Endothelial cell of umbilical vein (primary cell): ENCODE results near the gene EDEM1.

ENCODE experiments used
- EZH2 ChIP-seq: IDR thresholded peaks from 2 replicates; pipeline ENCODE4 v1.6.1; 2012; ENCODE audit warnings: borderline replicate concordance, low read depth, mild to moderate bottlenecking, moderate library complexity, low read length, inconsistent platforms; ENCODE audit not compliant: severe bottlenecking
- POLR2A ChIP-seq: IDR thresholded peaks from 2 replicates; pipeline ENCODE4 v1.6.1; 2012; ENCODE audit warnings: low read depth, mild to moderate bottlenecking, control low read depth, low read length

DNA sequence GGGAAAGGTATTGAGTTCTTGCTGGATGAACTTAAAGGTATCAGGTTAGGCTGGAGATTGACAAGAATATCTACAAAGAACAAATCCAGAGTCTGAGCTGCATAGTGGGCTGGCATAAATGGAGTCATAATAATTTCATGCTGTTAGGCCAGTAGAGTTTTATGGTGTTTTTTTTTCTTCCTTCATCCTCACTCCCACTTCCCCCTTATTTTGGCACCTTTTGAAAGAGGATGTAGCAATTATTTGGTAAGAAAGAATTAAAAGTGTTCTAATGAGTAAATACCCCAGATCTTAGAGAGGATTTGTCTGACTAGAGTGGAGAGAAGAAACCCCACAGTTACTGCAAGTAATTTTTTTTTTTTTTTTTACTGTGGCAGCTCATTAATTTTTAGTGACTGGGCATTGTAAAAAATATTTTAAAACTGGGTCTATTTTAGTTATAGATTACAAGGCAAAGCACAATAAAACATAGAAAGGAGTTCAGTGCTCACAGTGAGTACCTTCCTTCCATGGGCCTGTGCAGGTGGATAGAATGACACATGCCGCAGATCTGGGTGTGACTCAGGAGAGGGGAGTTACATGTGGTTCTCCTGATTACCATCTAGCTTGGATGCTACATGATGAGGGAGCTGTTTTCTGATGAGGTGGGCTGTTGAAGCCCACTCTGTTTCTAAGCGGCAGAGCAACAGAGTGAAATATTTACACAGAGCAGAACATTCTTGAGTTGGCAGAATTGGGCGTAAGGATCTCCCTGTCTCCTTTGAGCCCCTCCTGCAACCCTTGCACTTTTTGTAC lies 5.3 kb downstream of the EDEM1 start:
- TF ChIP-seq EZH2 (no peak), POLR2A (no peak)
